T-cell (primary cell): Measurements from ENCODE around the gene SLC38A10. TPM values are rescaled to one million over a fixed set of nuclear protein-coding genes. Genes with fewer than 3 reads are reported as not detected.

Experiments used
- ATAC-seq, 4 experiments: fragments of 200-7000 bp in 3 of 4; fragments of 150-1000 bp in 1 of 4; cut with Tn5 transposase; replicated peaks in 1 of 4; 1 replicate in 3 of 4; 2 replicates in 1 of 4; pipeline ENCODE4 v1.10.0; 2021; ENCODE audit warnings: moderate library complexity in 3 of 4, mild to moderate bottlenecking in 2 of 4, moderate number of reproducible peaks in 1 of 4
- CTCF ChIA-PET, 2 donors: fragments of 300-600 bp; sonication (Branson Sonifier 250); formaldehyde crosslinking; loops; one replicate each; lab custom pipeline; 2022; ENCODE audit warnings: antibody characterized with exemption in 2 of 2; lab: Charles Lee
- POLR2A ChIA-PET, 2 donors: fragments of 300-600 bp; sonication (Branson Sonifier 250); formaldehyde crosslinking; loops; one replicate each; lab custom pipeline; 2022; ENCODE audit warnings: antibody characterized with exemption in 2 of 2; lab: Charles Lee
- DNase-seq, 35 experiments: peaks; one replicate each; pipeline versions ENCODE4 v3.0.0 to v3.0.0-alpha.2; 2013 to 2023
- H3K27ac ChIP-seq: one replicate; pipeline ENCODE4 v1.5.1; 2013; ENCODE audit warnings: low read length
- H3K27me3 ChIP-seq, 2 experiments: replicated peaks in 1 of 2; 1 replicate in 1 of 2; 2 replicates in 1 of 2; pipeline versions ENCODE4 v1.6.1 to v1.7.0; 2013; ENCODE audit warnings: low read length in 1 of 2, mixed read lengths in 1 of 2; ENCODE audit not compliant: control insufficient read depth in 2 of 2, insufficient read depth in 2 of 2; ENCODE audit errors: extremely low read depth in 1 of 2
- H3K36me3 ChIP-seq, 2 donors: 1 replicate in 1 of 2; 2 replicates in 1 of 2; pipeline versions ENCODE4 v1.6.1 to v1.7.0; 2013; ENCODE audit warnings: low read length in 1 of 2; ENCODE audit not compliant: control insufficient read depth in 2 of 2, insufficient read depth in 1 of 2; ENCODE audit errors: extremely low read depth in 1 of 2
- H3K4me1 ChIP-seq, 2 experiments: 1 replicate in 1 of 2; 2 replicates in 1 of 2; pipeline versions ENCODE4 v1.6.1 to v1.7.0; 2013; ENCODE audit warnings: low read length in 2 of 2, mixed read lengths in 1 of 2; ENCODE audit not compliant: insufficient read depth in 2 of 2, control insufficient read depth in 1 of 2; ENCODE audit errors: extremely low read depth in 1 of 2
- H3K4me3 ChIP-seq, 2 donors: 1 replicate in 1 of 2; 2 replicates in 1 of 2; pipeline versions ENCODE4 v1.5.1 to v1.7.0; 2013; ENCODE audit warnings: mild to moderate bottlenecking in 2 of 2, low read length in 1 of 2, moderate library complexity in 1 of 2; ENCODE audit not compliant: control insufficient read depth in 1 of 2; ENCODE audit errors: extremely low read depth in 1 of 2
- H3K9me3 ChIP-seq: 2 replicates; pipeline ENCODE4 v1.7.0; 2013
- H3K27ac Mint-ChIP-seq, 2 donors: one replicate each; pipeline ENCODE4 v1.8.0; 2020 to 2021; ENCODE audit warnings: mild to moderate bottlenecking in 2 of 2, mixed read lengths in 2 of 2
- H3K27me3 Mint-ChIP-seq, 2 donors: one replicate each; pipeline ENCODE4 v1.8.0; 2021 to 2022; ENCODE audit warnings: mixed read lengths in 2 of 2
- H3K36me3 Mint-ChIP-seq: one replicate; pipeline ENCODE4 v1.8.0; 2021; ENCODE audit warnings: mixed read lengths
- H3K4me1 Mint-ChIP-seq, 3 donors: one replicate each; pipeline ENCODE4 v1.8.0; 2020 to 2022; ENCODE audit warnings: mixed read lengths in 3 of 3, mild to moderate bottlenecking in 1 of 3
- H3K4me3 Mint-ChIP-seq, 3 donors: one replicate each; pipeline ENCODE4 v1.8.0; 2020 to 2022; ENCODE audit warnings: mild to moderate bottlenecking in 3 of 3, mixed read lengths in 3 of 3, moderate library complexity in 3 of 3
- H3K9me3 Mint-ChIP-seq, 3 donors: one replicate each; pipeline ENCODE4 v1.8.0; 2020 to 2022; ENCODE audit warnings: mixed read lengths in 3 of 3
- WGBS: methylation state at CpG from one replicate; pipeline ENCODE4 v1.1.5; 2013; ENCODE audit warnings: missing lambda C conversion rate; ENCODE audit not compliant: insufficient coverage; 5-methylcytosine and 5-hydroxymethylcytosine counted together
- total RNA-seq, 35 experiments: library from RNA in 6 of 35; stranded (reverse) in 6 of 35; fragments of 120-200 nt in 1 of 35; gene quantifications; one replicate each; pipeline versions ENCODE4 v1.2.1 to v1.2.4 and lab custom pipeline; 2013 to 2026

SLC38A10 gene
- total RNA-seq, 5 donors from 2014 or later (not counting 1 experiment from before 2014, with no cell fraction given) = 52.8 to 95.2 (median 82.3) TPM

DNA sequence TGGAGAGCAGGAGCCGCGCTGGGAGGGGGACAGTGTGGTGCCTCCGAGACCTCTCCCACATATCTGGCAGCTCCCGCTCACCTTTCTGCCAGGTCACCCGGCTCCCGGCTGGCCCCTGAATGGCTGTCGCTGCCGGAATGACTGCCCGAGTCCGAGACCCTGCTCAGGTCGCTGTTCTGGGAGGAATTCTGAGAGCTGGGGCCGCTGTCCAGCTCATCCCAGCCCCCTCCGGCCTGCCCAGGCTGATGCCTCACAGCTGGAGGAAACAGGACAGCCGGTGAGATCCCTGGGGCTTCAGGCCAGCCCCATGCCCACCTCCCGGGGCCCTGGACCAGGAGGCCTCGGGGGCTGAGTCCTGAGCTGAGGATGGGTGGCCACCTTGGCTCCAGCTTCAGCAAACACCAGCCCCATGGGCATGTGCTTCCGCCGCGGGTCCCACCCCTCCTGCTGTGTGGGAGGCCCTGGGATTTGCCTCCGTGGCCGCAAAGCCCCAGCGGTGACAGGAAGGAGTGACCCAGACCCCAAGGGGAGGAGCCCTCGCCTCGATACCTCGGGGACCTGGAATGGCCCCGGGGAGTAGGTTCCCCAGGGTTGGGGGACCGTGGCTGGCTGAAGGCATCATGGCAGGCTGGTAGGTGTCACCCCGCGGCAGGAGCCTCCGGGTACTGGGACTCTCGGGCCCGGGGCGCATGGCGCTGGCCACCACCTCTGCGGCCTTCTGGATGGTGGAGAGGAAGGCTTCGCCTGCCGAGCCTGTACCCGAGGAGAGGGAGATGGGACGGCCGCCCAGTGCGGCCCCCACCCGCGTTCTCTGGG, 63.1 kb downstream of the SLC38A10 start:
- Mint-ChIP-seq H3K4me1 (peaks cover 12 to 25% (median 23%) of the 10 kb centered on the region in 3 donors), H3K27ac (no peak overlapping the region), H3K4me3 (no peak overlapping the region), H3K36me3 (peaks cover 22% of the 10 kb centered on the region), H3K9me3 (no peaks in the 10 kb centered on the region), H3K27me3 (no peaks in the 10 kb centered on the region)
- Histone ChIP-seq H3K27me3 (no peaks in the 10 kb centered on the region), H3K36me3 (peaks cover 23 to 40% of the 10 kb centered on the region in 2 donors), H3K4me1 (peaks cover 0 to 14% of the 10 kb centered on the region in 2 experiments), H3K27ac (no peak overlapping the region), H3K9me3 (no peaks in the 10 kb centered on the region), H3K4me3 (no peak overlapping the region)
- ChIA-PET POLR2A (interaction anchor here in 1 of 2 donors (0.6 kb wide), 1 partner anchor 106 kb away, joined by 5 read pairs; no protein-coding TSS in a partner anchor), CTCF (no interaction called here)
- DNase-seq = no peak
- ATAC-seq = no peak
- 96% methylated on average over 40 of the region's 43 CpGs for WGBS

DNA sequence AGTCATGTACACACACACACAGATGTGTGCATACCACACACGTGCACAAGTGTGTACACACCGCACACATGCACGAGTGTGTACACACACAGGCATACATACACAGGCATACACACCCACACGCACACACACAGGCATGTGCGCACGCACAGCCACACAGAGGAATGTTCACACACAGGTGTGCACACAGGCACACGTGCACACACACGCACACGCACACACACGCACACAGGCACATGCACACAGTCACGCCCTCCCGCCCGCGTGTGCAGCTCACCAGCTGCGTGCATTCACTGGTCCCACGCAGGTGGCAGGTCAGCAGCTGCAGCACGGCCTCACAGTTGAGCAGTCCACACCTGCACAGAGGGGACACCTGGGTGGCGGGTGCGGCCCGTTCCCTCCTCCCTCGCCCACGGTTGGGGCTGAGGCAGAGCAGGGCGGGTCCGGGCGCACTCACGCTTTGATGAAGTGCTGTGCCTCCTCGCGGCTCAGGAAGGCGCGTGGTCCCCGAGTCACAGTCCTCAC, 63.9 kb downstream of the SLC38A10 start:
- CTCF ChIA-PET = no interaction called here
- H3K36me3 ChIP-seq = peaks cover 23 to 40% of the 10 kb centered on the region in 2 donors
- POLR2A ChIA-PET = no interaction called here

DNA sequence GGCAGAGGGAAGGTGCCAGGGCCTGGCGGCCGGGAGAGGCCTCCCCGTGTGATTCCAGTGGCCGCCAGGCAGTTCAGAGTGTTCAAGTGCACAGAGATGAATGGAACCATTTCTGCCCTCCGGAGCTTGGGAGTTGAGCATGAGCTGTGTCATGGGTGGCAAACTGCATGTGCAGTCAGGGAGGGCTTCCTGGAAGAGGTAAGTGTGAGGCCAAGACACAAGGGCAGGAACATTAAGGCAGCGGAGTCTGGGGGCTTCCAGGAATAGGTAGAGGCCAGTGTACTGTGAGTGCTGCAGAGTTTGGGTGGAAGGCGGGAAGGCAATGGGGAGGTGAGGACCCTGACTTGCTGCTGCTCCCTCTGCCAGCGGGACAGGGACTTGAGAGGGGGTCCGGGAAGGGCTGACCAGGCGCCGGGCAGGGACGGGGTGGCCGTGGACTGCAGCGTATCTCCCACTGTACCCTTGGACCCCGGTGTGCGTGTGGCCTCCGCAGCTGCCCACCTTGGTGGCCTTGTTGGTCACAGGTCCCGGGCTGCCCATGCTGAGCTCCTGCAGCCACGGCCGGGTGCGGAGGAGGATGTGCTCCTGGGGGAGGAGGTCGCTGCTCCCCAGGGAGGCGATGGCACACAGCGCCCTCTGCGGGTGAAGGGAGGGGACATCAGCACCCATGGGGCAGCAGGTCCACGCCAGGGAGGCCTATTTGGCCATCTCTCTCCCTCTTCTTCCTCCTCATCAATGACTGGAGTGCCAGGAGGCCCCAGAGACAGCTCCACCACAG, 64.9 kb downstream of the SLC38A10 start:
- Histone ChIP-seq H3K27me3 (no peaks in the 10 kb centered on the region), H3K4me3 (no peak overlapping the region), H3K36me3 (peaks cover 23 to 40% of the 10 kb centered on the region in 2 donors), H3K9me3 (no peaks in the 10 kb centered on the region), H3K27ac (no peak overlapping the region), H3K4me1 (no peaks in the 10 kb centered on the region)
- WGBS = 96% methylated on average over 24 of the region's 26 CpGs
- ATAC-seq (no peak), DNase-seq (no peak)
- Mint-ChIP-seq H3K9me3 (no peaks in the 10 kb centered on the region), H3K27ac (no peak overlapping the region), H3K4me1 (peaks cover 11 to 23% (median 15%) of the 10 kb centered on the region in 3 donors), H3K27me3 (no peaks in the 10 kb centered on the region), H3K36me3 (peaks cover 21% of the 10 kb centered on the region), H3K4me3 (no peak overlapping the region)
- ChIA-PET POLR2A (no interaction called here), CTCF (no interaction called here)

More for the DNA sequence above, 63.9 kb downstream of the SLC38A10 start:
- H3K9me3 Mint-ChIP-seq = no peaks in the 10 kb centered on the region
- H3K4me1 ChIP-seq = peaks cover 0 to 6% of the 10 kb centered on the region in 2 experiments
- H3K27me3 ChIP-seq = no peaks in the 10 kb centered on the region
- H3K4me1 Mint-ChIP-seq = peaks cover 12 to 23% (median 20%) of the 10 kb centered on the region in 3 donors
- 94% methylated on average over 31 of the region's 31 CpGs for WGBS
- no peaks in the 10 kb centered on the region for H3K9me3 ChIP-seq
- no peak overlapping the region for H3K27ac ChIP-seq
- no peak overlapping the region for H3K27ac Mint-ChIP-seq
- DNase-seq = no peak
- H3K4me3 ChIP-seq = no peak overlapping the region
- H3K4me3 Mint-ChIP-seq = no peak overlapping the region
- no peaks in the 10 kb centered on the region for H3K27me3 Mint-ChIP-seq
- peaks cover 22% of the 10 kb centered on the region for H3K36me3 Mint-ChIP-seq
- ATAC-seq = no peak

DNA sequence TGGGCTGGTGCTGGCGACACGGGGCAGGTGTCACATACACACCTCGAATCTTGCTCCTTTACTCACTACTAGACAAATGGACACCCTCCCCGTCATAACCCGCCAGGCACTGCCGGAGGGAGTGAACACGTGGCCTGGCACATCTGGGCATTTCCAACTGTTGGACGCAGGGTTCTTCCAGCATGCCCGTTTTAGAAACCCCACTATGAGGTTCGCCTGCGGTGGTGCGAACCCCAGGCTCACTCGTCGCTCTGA, 65.5 kb downstream of the SLC38A10 start:
- Histone ChIP-seq H3K27ac (no peak overlapping the region), H3K4me3 (no peak overlapping the region), H3K4me1 (no peaks in the 10 kb centered on the region), H3K9me3 (no peaks in the 10 kb centered on the region), H3K27me3 (no peaks in the 10 kb centered on the region), H3K36me3 (peaks cover 23 to 40% of the 10 kb centered on the region in 2 donors)
- H3K27ac Mint-ChIP-seq = no peak overlapping the region
- POLR2A ChIA-PET = no interaction called here
- H3K4me1 Mint-ChIP-seq = peaks cover 5 to 16% (median 9%) of the 10 kb centered on the region in 3 donors
- no peak overlapping the region for H3K4me3 Mint-ChIP-seq
- CTCF ChIA-PET = no interaction called here
- H3K27me3 Mint-ChIP-seq = no peaks in the 10 kb centered on the region
- ATAC-seq = no peak
- 93% methylated on average over 14 of the region's 14 CpGs for WGBS
- DNase-seq = no peak
- no peaks in the 10 kb centered on the region for H3K9me3 Mint-ChIP-seq
- H3K36me3 Mint-ChIP-seq = peaks cover 15% of the 10 kb centered on the region

DNA sequence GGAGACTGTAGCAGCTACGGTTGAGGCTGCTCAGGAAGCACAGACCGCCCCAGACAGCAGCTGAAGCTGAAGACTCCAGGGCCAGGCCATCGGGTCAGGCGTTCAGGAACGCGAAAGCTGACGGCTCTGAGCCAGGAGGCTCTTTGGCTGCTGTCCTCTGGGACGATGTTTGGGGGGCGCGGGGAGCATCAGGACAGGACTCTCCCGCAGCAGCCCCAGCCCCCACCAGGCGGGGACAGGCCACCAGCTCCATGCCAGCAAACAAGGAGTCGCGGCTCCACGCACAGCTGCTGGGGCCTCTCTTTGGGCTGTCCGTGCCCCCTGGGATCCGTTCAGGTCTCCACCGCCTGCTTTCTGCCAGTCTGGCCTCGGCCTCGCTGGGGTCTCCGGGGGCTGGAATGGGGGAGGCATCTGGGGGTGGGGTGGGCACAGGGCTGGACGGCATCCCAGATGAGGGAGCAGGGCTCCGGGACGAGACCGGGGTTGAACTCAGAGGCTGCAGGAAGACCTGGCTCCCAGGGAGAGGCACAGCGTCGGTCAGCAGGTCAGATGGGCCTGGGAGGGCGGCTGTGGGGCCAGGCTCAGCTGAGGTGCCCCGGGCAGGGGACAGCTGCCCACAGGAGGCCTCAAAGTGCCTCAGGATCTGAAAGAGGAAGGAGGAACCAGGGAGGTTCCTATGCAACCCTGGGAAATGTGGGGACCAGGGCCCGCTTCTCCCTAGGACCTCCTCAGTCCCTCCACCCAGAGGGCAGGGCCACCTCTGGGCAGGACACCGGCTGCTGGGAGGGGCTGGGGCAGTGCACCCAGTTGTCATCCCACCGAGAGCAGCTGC, 66.1 kb downstream of the SLC38A10 start:
- 94% methylated on average over 22 of the region's 32 CpGs for WGBS
- ATAC-seq (no peak), DNase-seq (no peak)
- H3K36me3 ChIP-seq = peaks cover 23 to 40% of the 10 kb centered on the region in 2 donors
- peaks cover 15% of the 10 kb centered on the region for H3K36me3 Mint-ChIP-seq
- ChIA-PET CTCF (no interaction called here), POLR2A (no interaction called here)
- no peaks in the 10 kb centered on the region for H3K4me1 ChIP-seq
- H3K4me3 Mint-ChIP-seq = no peak overlapping the region
- H3K27me3 Mint-ChIP-seq = no peaks in the 10 kb centered on the region
- H3K9me3 ChIP-seq = no peaks in the 10 kb centered on the region
- no peaks in the 10 kb centered on the region for H3K27me3 ChIP-seq
- no peak overlapping the region for H3K27ac ChIP-seq
- no peak overlapping the region for H3K27ac Mint-ChIP-seq
- no peaks in the 10 kb centered on the region for H3K9me3 Mint-ChIP-seq
- H3K4me1 Mint-ChIP-seq = peaks cover 4 to 14% (median 7%) of the 10 kb centered on the region in 3 donors
- H3K4me3 ChIP-seq = no peak overlapping the region

DNA sequence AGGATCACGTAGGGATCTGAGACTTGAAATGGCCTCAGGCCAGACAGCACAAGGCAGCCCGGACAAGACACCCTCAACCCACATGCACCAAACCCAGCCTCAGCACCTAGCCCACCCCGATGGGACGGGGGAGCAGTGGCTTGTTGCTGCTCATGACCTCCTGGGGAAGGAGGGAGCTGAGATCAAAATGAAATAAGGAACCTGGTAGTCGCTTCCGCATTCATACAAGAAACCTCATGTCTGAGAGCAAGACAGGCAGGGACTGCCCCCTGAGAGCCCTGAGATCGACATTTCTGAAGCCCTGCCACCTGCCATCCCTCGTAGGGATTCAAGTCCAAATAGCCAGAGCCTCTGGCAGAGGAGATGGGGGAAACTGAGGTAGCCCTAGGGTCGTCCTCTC, 66.7 kb downstream of the SLC38A10 start:
- H3K4me3 Mint-ChIP-seq = no peak overlapping the region
- H3K27ac ChIP-seq = no peak overlapping the region
- CTCF ChIA-PET = no interaction called here

More for the DNA sequence above, 66.7 kb downstream of the SLC38A10 start:
- Histone ChIP-seq H3K27me3 (peaks cover 0 to 3% of the 10 kb centered on the region in 2 experiments), H3K36me3 (peaks cover 21 to 35% of the 10 kb centered on the region in 2 donors), H3K4me3 (no peak overlapping the region), H3K9me3 (no peaks in the 10 kb centered on the region), H3K4me1 (peaks cover 0 to 6% of the 10 kb centered on the region in 2 experiments)
- no peak for DNase-seq
- Mint-ChIP-seq H3K36me3 (peaks cover 15% of the 10 kb centered on the region), H3K27ac (no peak overlapping the region), H3K27me3 (no peaks in the 10 kb centered on the region), H3K4me1 (peaks cover 10 to 20% (median 13%) of the 10 kb centered on the region in 3 donors), H3K9me3 (no peaks in the 10 kb centered on the region)
- no peak for ATAC-seq
- 80% methylated on average over 5 of the region's 9 CpGs for WGBS
- POLR2A ChIA-PET = no interaction called here
